Activated naive CD8-positive, alpha-beta T cell treated with anti-CD3 and anti-CD28 coated beads for 36 hours (primary cell): ENCODE results near the gene LRRC52. TPM values are rescaled to one million over a fixed set of nuclear protein-coding genes. Genes with fewer than 3 reads are reported as not detected.
"Not testable (repeated sequence)": the region's sequence is repeated elsewhere in the genome, so short reads cannot be mapped to it uniquely, and the experiment has no call there.

ENCODE experiments used
- DNase-seq: peaks from one replicate; pipeline ENCODE4 v3.0.0; 2021
- H3K27ac Mint-ChIP-seq: one replicate; pipeline ENCODE4 v1.8.0; 2022; ENCODE audit warnings: mild to moderate bottlenecking, moderate library complexity, mixed read lengths
- H3K27me3 Mint-ChIP-seq: one replicate; pipeline ENCODE4 v1.8.0; 2022; ENCODE audit warnings: mild to moderate bottlenecking, mixed read lengths
- H3K36me3 Mint-ChIP-seq: one replicate; pipeline ENCODE4 v1.8.0; 2021; ENCODE audit warnings: mild to moderate bottlenecking, mixed read lengths
- H3K4me1 Mint-ChIP-seq: one replicate; pipeline ENCODE4 v1.8.0; 2021; ENCODE audit warnings: mixed read lengths
- H3K4me3 Mint-ChIP-seq: one replicate; pipeline ENCODE4 v1.8.0; 2022; ENCODE audit warnings: mild to moderate bottlenecking, moderate library complexity, mixed read lengths
- H3K9me3 Mint-ChIP-seq: one replicate; pipeline ENCODE4 v1.8.0; 2022; ENCODE audit warnings: mixed read lengths
- total RNA-seq, 2 experiments: library from RNA; stranded (reverse); gene quantifications; one replicate each; pipeline ENCODE4 v1.2.3, GENCODE V29; 2021

The LRRC52 gene
- total RNA-seq, 2 experiments from 2014 or later = not detected

DNA sequence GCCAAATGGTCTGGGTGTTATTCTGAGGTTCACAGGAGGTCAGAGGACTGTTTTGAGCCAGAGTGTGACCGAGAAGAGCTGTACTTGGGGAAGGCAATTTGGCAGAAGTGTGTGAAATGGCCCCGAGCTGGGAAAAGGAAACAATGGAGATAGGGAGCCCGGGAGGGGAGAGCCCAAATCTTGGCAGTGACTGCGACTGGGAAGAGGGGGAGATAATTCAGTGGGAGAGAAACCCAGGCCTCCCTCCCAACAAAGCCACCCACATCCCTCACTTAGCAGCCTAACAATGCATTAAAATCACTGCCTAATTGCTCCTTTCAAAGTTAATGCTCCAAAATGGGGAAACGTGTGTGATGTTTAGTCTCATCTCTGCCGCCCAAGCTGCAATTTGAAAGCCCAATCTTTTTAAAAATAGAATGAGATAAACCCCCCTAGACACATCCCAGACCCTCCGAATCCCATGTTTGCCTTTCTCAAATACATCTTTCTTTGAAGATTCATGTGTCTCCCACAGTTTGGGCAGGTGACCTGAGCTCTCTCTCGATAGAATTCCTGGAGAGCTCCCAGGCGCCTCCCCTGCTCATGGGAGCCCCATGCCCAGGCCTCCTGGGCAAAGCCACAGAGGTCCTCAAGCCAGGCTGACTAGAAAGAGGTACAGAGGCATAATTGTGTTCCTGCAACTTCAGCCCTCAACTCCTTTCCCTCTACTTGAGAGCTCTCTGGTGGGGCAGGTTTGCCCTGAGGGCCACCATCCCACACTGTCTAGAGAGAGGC is 17.3 kb downstream of the LRRC52 start:
- Mint-ChIP-seq H3K27ac (no peak overlapping the region), H3K9me3 (no peaks in the 10 kb centered on the region), H3K27me3 (peaks cover 32% of the 10 kb centered on the region), H3K4me1 (no peaks in the 10 kb centered on the region), H3K36me3 (no peaks in the 10 kb centered on the region), H3K4me3 (no peak overlapping the region)
- no peak for DNase-seq

DNA sequence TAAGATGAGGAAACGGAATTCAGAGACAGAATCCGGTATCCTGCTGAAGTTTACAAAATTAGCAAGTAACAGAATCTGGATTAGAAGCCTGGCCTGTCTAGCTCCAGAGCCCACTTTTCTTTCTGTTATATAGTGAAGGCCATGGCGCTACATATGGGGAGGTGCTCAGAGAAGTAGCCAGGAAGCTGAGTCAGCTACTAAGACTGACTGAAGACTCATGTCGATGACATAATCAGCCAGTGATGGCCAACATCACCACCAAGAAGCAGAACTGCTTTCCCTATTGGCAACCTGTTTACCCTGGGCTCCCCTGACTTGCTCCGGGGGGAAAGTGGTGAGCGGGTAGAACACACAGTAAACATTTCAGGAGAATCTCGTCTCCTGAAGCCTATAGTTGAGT is 18.8 kb downstream of the LRRC52 start:
- Mint-ChIP-seq H3K4me3 (no peak overlapping the region), H3K4me1 (no peaks in the 10 kb centered on the region), H3K27me3 (peaks cover 34% of the 10 kb centered on the region), H3K36me3 (no peaks in the 10 kb centered on the region), H3K9me3 (no peaks in the 10 kb centered on the region), H3K27ac (no peak overlapping the region)
- DNase-seq = no peak

DNA sequence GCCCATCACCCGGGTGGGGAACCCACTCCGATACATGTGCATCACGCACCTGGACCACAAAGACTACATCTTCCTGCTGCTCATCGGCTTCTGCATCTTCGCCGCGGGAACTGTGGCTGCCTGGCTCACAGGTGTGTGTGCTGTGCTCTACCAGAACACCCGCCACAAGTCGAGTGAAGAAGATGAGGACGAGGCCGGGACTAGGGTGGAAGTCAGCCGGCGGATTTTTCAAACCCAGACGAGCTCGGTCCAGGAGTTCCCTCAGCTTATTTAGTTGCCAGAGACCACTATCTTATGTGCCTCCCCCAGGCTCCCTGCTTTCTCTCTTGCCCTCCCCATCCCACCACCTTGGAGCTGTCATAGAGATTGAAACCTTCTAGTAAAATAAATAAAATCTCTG is 19.8 kb downstream of the LRRC52 start:
- no peaks in the 10 kb centered on the region for H3K9me3 Mint-ChIP-seq
- H3K27ac Mint-ChIP-seq = no peak overlapping the region
- no peak for DNase-seq
- H3K27me3 Mint-ChIP-seq = peaks cover 34% of the 10 kb centered on the region
- no peaks in the 10 kb centered on the region for H3K4me1 Mint-ChIP-seq
- H3K4me3 Mint-ChIP-seq = no peak overlapping the region
- no peaks in the 10 kb centered on the region for H3K36me3 Mint-ChIP-seq

DNA sequence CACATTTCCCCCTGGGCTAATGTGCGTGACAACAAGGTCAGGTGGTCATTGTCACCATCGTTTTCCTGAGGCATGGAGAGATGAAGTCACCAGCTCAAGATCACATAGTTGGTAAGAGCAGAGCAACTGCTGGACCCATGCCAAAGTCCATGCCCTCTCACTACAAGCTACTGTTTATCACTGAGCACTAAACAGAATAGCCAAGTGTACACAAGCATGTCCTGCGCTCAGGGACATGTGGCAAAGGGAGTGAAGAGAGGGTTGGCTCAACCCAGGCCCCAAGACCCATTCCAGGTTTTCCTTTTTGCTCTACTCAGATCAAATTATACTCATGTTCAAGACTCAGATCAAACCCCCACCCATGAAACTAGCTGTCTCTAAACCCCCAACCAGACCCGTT is 20.8 kb downstream of the LRRC52 start:
- Mint-ChIP-seq H3K4me1 (no peaks in the 10 kb centered on the region), H3K4me3 (no peak overlapping the region), H3K27ac (no peak overlapping the region), H3K9me3 (no peaks in the 10 kb centered on the region), H3K27me3 (peaks cover 36% of the 10 kb centered on the region), H3K36me3 (no peaks in the 10 kb centered on the region)
- DNase-seq = no peak

DNA sequence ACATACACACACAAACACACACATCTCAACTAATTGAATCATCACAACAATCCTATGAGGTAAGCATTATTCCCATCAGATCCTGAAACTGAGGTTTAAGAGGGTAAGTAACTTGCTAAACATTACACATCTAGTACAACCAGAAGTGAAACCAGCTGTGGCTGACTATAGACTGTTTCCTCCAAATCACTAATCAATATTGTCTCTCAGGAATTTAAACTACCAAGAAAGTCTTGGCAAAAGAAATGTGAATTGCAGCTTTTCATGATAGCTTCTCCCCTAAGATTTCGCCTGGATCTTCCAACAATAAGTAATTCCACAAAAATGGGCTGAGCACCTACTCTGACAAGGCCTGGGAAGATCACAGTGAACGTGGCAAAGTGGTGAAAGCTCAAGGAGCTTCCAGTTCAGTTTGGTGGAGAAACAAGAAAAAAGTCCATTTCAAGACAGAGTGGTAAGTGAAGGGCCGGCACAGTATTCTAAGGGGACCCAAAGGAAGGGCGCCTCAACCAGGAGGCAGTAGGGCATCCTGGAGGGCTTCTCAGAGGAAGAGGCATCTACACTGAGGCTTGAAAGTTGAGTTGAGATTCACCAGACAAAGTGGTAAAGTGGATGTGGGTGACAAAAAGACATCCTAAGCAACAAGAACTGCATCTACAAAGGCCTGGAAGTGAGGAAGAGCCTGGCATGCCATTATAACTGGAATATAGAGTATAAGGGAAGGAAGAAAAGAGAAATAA is 22.1 kb downstream of the LRRC52 start:
- H3K36me3 Mint-ChIP-seq = no peaks in the 10 kb centered on the region
- H3K27ac Mint-ChIP-seq = no peak overlapping the region
- no peak for DNase-seq

DNA sequence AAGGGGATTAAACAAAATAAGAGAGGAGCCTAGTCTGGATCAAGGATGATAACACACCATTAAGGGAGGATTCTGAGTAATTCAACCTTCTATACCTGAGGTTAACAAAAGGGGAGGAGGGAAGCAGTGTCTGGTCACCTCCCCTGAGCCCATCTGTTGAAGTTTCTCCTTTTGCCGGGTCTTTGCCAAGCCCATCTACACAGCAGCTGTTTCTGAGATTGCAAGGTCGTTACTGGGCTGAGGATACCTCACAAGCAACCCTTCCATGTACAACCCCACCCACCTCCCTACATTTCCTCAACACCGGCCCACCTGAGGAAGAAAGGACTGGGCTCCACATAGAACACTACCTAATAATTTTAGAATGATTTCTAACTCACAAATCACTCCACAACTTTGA is 26.3 kb downstream of the LRRC52 start:
- no peak overlapping the region for H3K27ac Mint-ChIP-seq
- H3K4me1 Mint-ChIP-seq = no peaks in the 10 kb centered on the region
- DNase-seq = no peak
- H3K4me3 Mint-ChIP-seq = no peak overlapping the region
- H3K27me3 Mint-ChIP-seq = peaks cover 23% of the 10 kb centered on the region
- no peaks in the 10 kb centered on the region for H3K36me3 Mint-ChIP-seq
- no peaks in the 10 kb centered on the region for H3K9me3 Mint-ChIP-seq

More for the DNA sequence above, 22.1 kb downstream of the LRRC52 start:
- no peaks in the 10 kb centered on the region for H3K4me1 Mint-ChIP-seq
- H3K27me3 Mint-ChIP-seq = peaks cover 41% of the 10 kb centered on the region
- no peaks in the 10 kb centered on the region for H3K9me3 Mint-ChIP-seq
- no peak overlapping the region for H3K4me3 Mint-ChIP-seq

DNA sequence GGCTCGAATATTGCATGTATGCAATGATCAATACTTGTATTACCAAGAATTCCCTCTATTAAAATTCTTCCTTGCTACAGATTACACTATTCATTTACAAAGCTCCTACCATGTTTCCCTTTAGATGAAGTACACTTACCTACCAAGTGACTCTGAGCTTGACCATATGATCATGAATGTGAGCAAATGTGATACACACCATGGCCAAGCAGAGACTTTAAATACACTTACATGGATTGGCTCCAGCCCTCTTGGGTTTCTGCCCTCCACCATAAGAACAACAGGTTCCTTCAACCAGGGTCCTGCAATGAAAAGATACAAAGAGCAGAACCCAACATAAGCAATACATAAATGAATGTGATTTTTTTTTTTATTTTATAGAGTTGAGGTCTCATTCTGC is 30.0 kb downstream of the LRRC52 start:
- no peak for DNase-seq
- Mint-ChIP-seq H3K27ac (no peak overlapping the region), H3K9me3 (no peaks in the 10 kb centered on the region), H3K36me3 (no peaks in the 10 kb centered on the region), H3K27me3 (peaks cover 20% of the 10 kb centered on the region), H3K4me3 (no peak overlapping the region), H3K4me1 (no peaks in the 10 kb centered on the region)

DNA sequence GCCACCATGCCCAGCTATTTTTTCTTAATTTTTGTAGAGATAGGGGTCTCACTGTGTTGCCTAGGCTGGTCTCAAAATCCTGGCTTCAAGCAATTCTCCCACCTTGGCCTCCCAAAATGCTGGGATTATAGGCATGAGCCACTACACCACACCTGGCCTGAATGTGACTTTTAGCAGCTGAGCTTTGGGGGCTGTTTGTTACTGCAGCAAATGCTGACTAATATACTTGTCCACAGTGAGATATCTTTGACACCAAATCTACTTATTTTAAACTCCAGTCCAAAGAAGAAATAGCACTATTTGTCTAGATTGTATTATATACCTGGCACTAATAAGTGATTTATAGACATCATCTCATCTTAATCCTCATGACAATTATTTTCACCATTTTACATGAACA is 30.5 kb downstream of the LRRC52 start:
- Mint-ChIP-seq H3K4me1 (no peaks in the 10 kb centered on the region), H3K36me3 (no peaks in the 10 kb centered on the region), H3K9me3 (no peaks in the 10 kb centered on the region), H3K4me3 (no peak overlapping the region), H3K27ac (no peak overlapping the region), H3K27me3 (peaks cover 20% of the 10 kb centered on the region)
- DNase-seq = no peak

DNA sequence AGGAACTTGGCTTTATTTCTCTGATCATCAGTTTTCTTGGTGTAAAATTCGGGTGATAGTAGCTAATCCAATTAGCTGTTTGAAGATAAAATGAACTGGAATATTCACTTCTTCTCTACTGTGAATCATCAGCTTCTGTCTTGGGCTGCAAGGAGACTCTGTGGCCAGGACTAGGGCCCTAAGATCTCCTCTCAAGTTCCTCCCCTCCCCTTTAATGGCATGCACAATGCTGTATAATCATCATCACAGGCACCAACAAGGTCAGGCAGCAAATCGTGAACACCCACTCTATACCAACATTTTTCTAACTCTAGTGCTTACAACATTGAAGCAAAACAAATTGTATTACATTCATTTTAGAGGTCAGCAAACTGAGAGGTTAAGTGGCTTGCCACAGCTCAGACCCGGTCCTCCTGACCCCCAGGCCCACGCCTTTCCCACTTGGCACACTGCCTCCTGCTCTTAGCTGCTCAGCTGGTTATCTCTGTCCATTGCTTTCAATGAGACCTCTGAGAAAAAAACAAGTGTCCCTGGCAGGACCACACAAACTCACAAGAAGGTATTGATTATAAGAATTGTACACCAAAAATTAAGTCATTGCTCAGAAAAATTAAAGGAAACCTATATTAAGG is 31.8 kb downstream of the LRRC52 start:
- H3K36me3 Mint-ChIP-seq = no peaks in the 10 kb centered on the region

DNA sequence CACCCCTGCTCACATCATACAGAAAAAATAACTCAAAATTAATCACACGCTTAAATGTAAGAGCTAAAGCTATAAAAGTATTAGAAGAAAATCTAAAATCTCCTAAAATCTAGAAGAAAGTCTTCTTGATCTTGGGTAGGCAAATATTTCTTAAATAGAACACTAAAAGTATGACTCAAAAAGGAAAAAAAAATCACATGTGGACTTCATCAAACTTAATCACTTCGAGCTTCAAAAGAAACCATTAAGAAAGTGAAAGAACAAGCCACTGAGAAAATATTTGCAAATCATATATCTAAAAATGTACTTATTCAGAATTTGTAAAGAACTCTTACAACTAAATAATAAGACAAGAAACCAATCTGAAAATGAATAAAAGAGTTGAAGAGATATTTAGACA is 32.7 kb downstream of the LRRC52 start:
- Mint-ChIP-seq H3K27me3 (peaks cover 7% of the 10 kb centered on the region), H3K36me3 (no peaks in the 10 kb centered on the region), H3K4me3 (no peak overlapping the region), H3K9me3 (no peaks in the 10 kb centered on the region), H3K27ac (no peak overlapping the region), H3K4me1 (no peaks in the 10 kb centered on the region)
- DNase-seq = no peak

More for the DNA sequence above, 31.8 kb downstream of the LRRC52 start:
- DNase-seq = no peak
- H3K27ac Mint-ChIP-seq = no peak overlapping the region
- no peak overlapping the region for H3K4me3 Mint-ChIP-seq
- peaks cover 8% of the 10 kb centered on the region for H3K27me3 Mint-ChIP-seq
- H3K9me3 Mint-ChIP-seq = no peaks in the 10 kb centered on the region
- H3K4me1 Mint-ChIP-seq = no peaks in the 10 kb centered on the region

DNA sequence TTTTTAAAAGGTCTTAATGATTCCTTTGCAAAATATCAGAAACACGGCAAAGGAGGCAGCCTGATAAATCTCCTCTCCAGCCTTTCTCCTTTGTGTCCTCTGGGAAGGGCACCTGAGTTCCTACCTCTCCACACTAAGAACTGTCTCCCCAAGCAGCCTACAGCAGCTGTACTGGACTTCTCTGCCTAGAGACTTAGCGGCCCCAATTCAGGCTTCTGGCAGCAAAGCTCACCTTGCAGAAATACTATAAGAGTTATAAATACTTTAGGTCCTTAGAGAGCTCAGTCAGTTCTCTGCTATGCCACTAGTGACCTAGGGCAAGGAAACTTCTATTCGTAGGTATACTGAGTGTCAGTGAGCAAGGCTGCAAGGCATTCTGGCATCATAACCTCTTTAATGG is 33.9 kb downstream of the LRRC52 start:
- H3K9me3 Mint-ChIP-seq = no peaks in the 10 kb centered on the region
- DNase-seq = no peak
- no peak overlapping the region for H3K27ac Mint-ChIP-seq
- H3K4me3 Mint-ChIP-seq = no peak overlapping the region
- no peaks in the 10 kb centered on the region for H3K36me3 Mint-ChIP-seq
- peaks cover 7% of the 10 kb centered on the region for H3K27me3 Mint-ChIP-seq
- no peaks in the 10 kb centered on the region for H3K4me1 Mint-ChIP-seq

DNA sequence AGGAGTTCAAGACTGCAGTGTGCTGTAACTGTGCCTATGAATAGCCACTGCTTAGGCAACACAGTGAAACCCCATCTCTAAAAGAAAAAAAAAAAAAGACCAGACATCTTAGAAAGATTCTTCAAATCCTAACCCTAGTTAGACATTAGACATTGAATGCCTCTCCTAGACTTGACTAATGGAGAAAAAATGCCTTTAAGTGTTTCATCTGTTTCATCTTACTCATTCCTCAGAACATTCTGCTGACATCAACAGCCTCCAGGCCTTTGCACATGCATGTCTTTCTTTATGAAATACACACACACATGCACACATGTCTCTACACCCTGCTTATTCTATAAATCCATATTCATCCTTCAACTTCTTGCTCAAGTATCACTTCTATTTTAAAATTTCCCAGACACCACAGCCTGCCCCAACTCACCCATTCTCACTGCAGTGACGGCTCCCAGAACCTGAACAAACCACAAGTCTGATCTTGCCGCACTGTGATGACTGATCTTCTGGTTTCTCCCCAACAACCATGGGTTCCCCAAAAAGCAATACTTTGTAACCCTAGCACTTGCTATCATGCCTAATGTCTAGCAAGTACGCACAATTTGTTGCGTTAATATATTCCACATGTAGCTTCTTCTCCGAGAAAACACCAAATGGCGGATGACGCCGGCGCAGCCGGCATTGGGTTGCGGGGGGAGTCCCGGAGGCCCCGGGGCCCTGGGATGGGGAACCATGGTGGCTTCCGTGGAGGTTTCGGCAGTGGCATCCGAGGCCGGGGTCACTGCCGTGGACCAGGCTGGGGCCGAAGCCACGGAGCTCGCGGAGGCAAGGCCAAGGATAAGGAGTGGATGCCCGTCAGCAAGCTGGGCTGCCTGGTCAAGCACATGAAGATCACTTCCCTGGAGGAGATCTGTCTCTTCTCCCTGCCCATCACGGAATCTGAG is 37.4 kb downstream of the LRRC52 start:
- Mint-ChIP-seq H3K36me3 (no peaks in the 10 kb centered on the region), H3K4me3 (no peak overlapping the region), H3K27ac (no peak overlapping the region), H3K27me3 (peaks cover 18% of the 10 kb centered on the region), H3K4me1 (peaks cover 4% of the 10 kb centered on the region), H3K9me3 (no peaks in the 10 kb centered on the region)
- no peak for DNase-seq

DNA sequence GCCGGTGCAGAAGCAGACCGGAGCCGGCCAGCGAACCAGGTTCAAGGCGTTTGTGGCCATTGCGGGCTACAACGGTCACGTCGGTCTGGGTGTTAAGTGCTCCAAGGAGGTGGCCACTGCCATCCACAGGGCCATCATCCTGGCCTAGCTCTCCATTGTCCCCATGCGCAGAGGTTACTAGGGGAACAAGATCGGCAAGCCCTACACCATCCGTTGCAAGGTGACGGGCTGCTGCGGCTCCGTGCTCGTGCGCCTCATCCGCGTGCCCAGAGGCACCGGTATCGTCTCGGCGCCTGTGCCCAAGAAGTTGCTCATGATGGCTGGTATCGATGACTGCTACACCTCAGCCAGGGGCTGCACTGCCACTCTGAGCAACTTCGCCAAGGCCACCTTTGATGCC is 38.1 kb downstream of the LRRC52 start:
- Mint-ChIP-seq H3K36me3 (no peaks in the 10 kb centered on the region), H3K9me3 (no peaks in the 10 kb centered on the region), H3K27ac (no peak overlapping the region), H3K27me3 (peaks cover 20% of the 10 kb centered on the region), H3K4me1 (peaks cover 4% of the 10 kb centered on the region), H3K4me3 (no peak overlapping the region)
- no peak for DNase-seq

DNA sequence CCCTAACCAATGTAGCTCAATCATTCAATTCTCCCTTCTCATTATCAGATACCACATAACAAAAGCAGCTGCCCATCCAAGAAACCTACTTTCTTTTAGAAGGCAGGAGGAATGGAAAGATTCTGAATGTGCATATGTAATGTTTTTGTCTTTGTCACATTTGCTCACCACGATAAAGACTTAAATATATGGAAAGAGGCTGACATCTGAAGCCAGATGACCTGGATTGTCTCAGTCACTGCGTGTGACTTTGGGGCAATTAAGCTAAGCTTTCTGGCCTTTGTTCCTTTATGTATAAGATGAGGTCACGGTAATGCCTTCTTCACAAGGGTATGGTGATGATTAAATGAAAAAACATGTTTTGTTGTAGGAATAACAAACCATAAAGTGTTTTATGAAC is 42.6 kb downstream of the LRRC52 start:
- Mint-ChIP-seq H3K36me3 (no peaks in the 10 kb centered on the region), H3K4me1 (peaks cover 4% of the 10 kb centered on the region), H3K4me3 (no peak overlapping the region), H3K27me3 (peaks cover 46% of the 10 kb centered on the region), H3K9me3 (no peaks in the 10 kb centered on the region), H3K27ac (no peak overlapping the region)
- no peak for DNase-seq

DNA sequence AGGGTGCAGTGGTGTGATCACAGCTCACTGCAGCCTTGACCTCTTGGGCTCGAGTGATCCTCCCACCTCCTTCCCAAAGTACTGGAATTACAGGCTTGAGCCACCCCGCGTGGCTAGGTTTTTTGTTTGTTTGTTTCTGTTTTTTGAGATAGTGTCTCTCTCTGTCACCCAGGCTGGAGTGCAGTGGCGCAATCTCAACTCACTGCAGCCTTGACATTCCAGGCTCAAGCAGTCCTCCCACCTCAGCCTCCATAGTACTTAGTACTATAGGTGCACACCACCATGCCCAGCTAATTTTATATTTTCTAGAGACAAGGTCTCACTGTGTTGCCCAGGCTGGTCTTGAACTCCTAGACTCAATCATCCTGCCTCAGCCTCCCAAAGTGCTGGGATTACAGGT is 47.6 kb downstream of the LRRC52 start:
- not testable (repeated sequence) for DNase-seq, H3K27ac Mint-ChIP-seq, H3K9me3 Mint-ChIP-seq, H3K36me3 Mint-ChIP-seq, H3K4me3 Mint-ChIP-seq, H3K4me1 Mint-ChIP-seq
- H3K27me3 Mint-ChIP-seq = peaks cover 64% of the 10 kb centered on the region
